GM06990 (cell line): ENCODE data around the gene PON1.

ENCODE experiments used
- DNase-seq: peaks from one replicate; pipeline ENCODE4 v3.0.0-alpha.2; 2011; ENCODE audit not compliant: insufficient read length; ENCODE audit errors: extremely low read depth
- H3K27me3 ChIP-seq: replicated peaks from 2 replicates; pipeline ENCODE4 v1.6.0; 2011; ENCODE audit warnings: low read length; ENCODE audit not compliant: control insufficient read depth, insufficient read depth
- H3K36me3 ChIP-seq: 2 replicates; pipeline ENCODE4 v1.5.1; 2011; ENCODE audit warnings: low read length; ENCODE audit not compliant: control insufficient read depth, insufficient read depth
- H3K4me3 ChIP-seq: replicated peaks from 2 replicates; pipeline ENCODE4 v1.5.1; 2011; ENCODE audit warnings: low read depth, mild to moderate bottlenecking, control low read depth, low read length
- CTCF ChIP-seq: IDR thresholded peaks from 2 replicates; pipeline ENCODE4 v1.5.1; 2011; ENCODE audit warnings: low read length, control low read depth, mild to moderate bottlenecking, inconsistent platforms; ENCODE audit not compliant: insufficient read depth, poor library complexity, severe bottlenecking

PON1 gene

GRCh38 chr7:95261895-95262415 lies 62.4 kb downstream of the PON1 start:
- no peak for DNase-seq
- no peak overlapping the region for H3K4me3 ChIP-seq
- TF ChIP-seq CTCF: no peak
- H3K27me3 ChIP-seq: no peaks in the 10 kb centered on the region
- H3K36me3 ChIP-seq: no peaks in the 10 kb centered on the region

GRCh38 chr7:95255691-95256090 lies 68.6 kb downstream of the PON1 start:
- DNase-seq: no peak
- Histone ChIP-seq H3K36me3 (no peaks in the 10 kb centered on the region), H3K4me3 (no peak overlapping the region), H3K27me3 (no peaks in the 10 kb centered on the region)
- no peak for TF ChIP-seq CTCF

GRCh38 chr7:95253986-95254385 lies 70.3 kb downstream of the PON1 start:
- no peak for TF ChIP-seq CTCF
- no peak overlapping the region for H3K4me3 ChIP-seq
- DNase-seq: no peak
- H3K36me3 ChIP-seq: no peaks in the 10 kb centered on the region
- H3K27me3 ChIP-seq: no peaks in the 10 kb centered on the region

GRCh38 chr7:95251966-95252365 lies 72.4 kb downstream of the PON1 start:
- no peaks in the 10 kb centered on the region for H3K27me3 ChIP-seq
- TF ChIP-seq CTCF: no peak
- DNase-seq: no peak
- H3K4me3 ChIP-seq: no peak overlapping the region
- H3K36me3 ChIP-seq: no peaks in the 10 kb centered on the region

- no peaks in the 10 kb centered on the region for H3K27me3 ChIP-seq
- H3K36me3 ChIP-seq: no peaks in the 10 kb centered on the region
- no peak for TF ChIP-seq CTCF
- no peak overlapping the region for H3K4me3 ChIP-seq
- DNase-seq: no peak
Observed at GRCh38 chr7:95250571-95250970, 73.8 kb downstream of the PON1 start.
